SK-N-SH (cell line): ENCODE results near the gene KCNG1. TPM values are rescaled to one million over a fixed set of nuclear protein-coding genes. Genes with fewer than 3 reads are reported as not detected.

ENCODE experiments used
- CTCF ChIA-PET: fragments of 300-600, 350-600 bp; formaldehyde crosslinking; extraction: SDS; loops from one replicate; lab custom pipeline; 2021; lab: Yijun Ruan, JAX
- POLR2A ChIA-PET: fragments of 350-600 bp; sonication (Branson Sonifier 250); formaldehyde crosslinking; extraction: SDS; loops from one replicate; lab custom pipeline; 2020; ENCODE audit warnings: antibody characterized with exemption, inconsistent platforms; lab: Yijun Ruan, JAX
- DNase-seq: peaks from one replicate; pipeline ENCODE4 v3.0.0; 2012
- H2AFZ ChIP-seq: fragments of 200-600 bp; sonication (generic); 2 replicates; pipeline ENCODE4 v1.8.1; 2016; ENCODE audit warnings: antibody characterized with exemption, mild to moderate bottlenecking, low read depth
- H3F3A ChIP-seq: fragments of 200-600 bp; sonication (generic); replicated peaks from 2 replicates; pipeline ENCODE3; 2016; ENCODE audit warnings: antibody characterized with exemption, mild to moderate bottlenecking; ENCODE audit not compliant: insufficient read depth
- H3K27ac ChIP-seq, 2 experiments: fragments of 200-500 bp in 1 of 2; fragments of 200-600 bp in 1 of 2; sonication (Bioruptor generic) in 1 of 2; sonication (generic), shearing (Covaris generic) in 1 of 2; 2 replicates each; pipeline versions ENCODE4 v1.5.1 to v1.6.1; 2014 to 2016; ENCODE audit warnings: low read depth in 2 of 2, inconsistent platforms in 1 of 2, low read length in 1 of 2, mild to moderate bottlenecking in 1 of 2, mixed read lengths in 1 of 2
- H3K27me3 ChIP-seq: fragments of 200-600 bp; sonication (generic), shearing (Covaris generic); 2 replicates; pipeline ENCODE4 v1.6.1; 2016; ENCODE audit warnings: mixed run types; ENCODE audit not compliant: insufficient read depth
- H3K36me3 ChIP-seq, 2 experiments: fragments of 200-500 bp in 1 of 2; fragments of 200-600 bp in 1 of 2; sonication (Bioruptor generic) in 1 of 2; sonication (generic) in 1 of 2; replicated peaks in 1 of 2; 2 replicates each; pipeline versions ENCODE3 to v1.5.1; 2014 to 2016; ENCODE audit warnings: low read length in 1 of 2, mild to moderate bottlenecking in 1 of 2; ENCODE audit not compliant: insufficient read depth in 2 of 2, control insufficient read depth in 1 of 2
- H3K4me1 ChIP-seq, 2 experiments: fragments of 200-500 bp in 1 of 2; fragments of 200-600 bp in 1 of 2; sonication (Bioruptor generic) in 1 of 2; sonication (generic), shearing (Covaris generic) in 1 of 2; 2 replicates each; pipeline versions ENCODE4 v1.5.1 to v1.6.1; 2014 to 2016; ENCODE audit warnings: low read depth in 1 of 2, low read length in 1 of 2, mixed run types in 1 of 2; ENCODE audit not compliant: insufficient read depth in 2 of 2, control insufficient read depth in 1 of 2
- H3K4me2 ChIP-seq: fragments of 200-600 bp; sonication (generic), shearing (Covaris generic); 2 replicates; pipeline ENCODE4 v1.6.1; 2017; ENCODE audit warnings: mixed run types
- H3K4me3 ChIP-seq, 2 experiments: fragments of 200-500 bp in 1 of 2; fragments of 200-600 bp in 1 of 2; sonication (Bioruptor generic) in 1 of 2; sonication (generic), shearing (Covaris generic) in 1 of 2; 2 replicates each; pipeline versions ENCODE4 v1.5.1 to v1.8.1; 2014 to 2016; ENCODE audit warnings: low read depth in 2 of 2, inconsistent platforms in 1 of 2, low read length in 1 of 2, mild to moderate bottlenecking in 1 of 2, mixed read lengths in 1 of 2, moderate library complexity in 1 of 2
- H3K79me2 ChIP-seq: fragments of 200-600 bp; sonication (generic); 2 replicates; pipeline ENCODE4 v1.8.1; 2017; ENCODE audit warnings: mild to moderate bottlenecking; ENCODE audit not compliant: insufficient read depth
- H3K9ac ChIP-seq: fragments of 200-600 bp; sonication (generic); 2 replicates; pipeline ENCODE4 v1.6.1; 2017; ENCODE audit warnings: mixed run types
- H3K9me2 ChIP-seq: fragments of 200-600 bp; sonication (generic); 2 replicates; pipeline ENCODE4 v1.6.1; 2017; ENCODE audit warnings: mixed run types
- H3K9me3 ChIP-seq: fragments of 200-600 bp; sonication (generic); 2 replicates; pipeline ENCODE4 v1.6.1; 2017; ENCODE audit warnings: mixed run types, mild to moderate bottlenecking, moderate library complexity
- H4K20me1 ChIP-seq: fragments of 200-600 bp; sonication (generic); 2 replicates; pipeline ENCODE4 v1.6.1; 2017; ENCODE audit warnings: mild to moderate bottlenecking, mixed run types; ENCODE audit not compliant: insufficient read depth
- ELF1 ChIP-seq: IDR thresholded peaks from 2 replicates; pipeline ENCODE4 v1.4.0; 2012
- EZH2phosphoT487 ChIP-seq: fragments of 200-600 bp; sonication (generic); IDR thresholded peaks from 2 replicates; pipeline ENCODE4 v1.6.1; 2017; ENCODE audit warnings: low read depth, mixed run types, mild to moderate bottlenecking, antibody characterized with exemption, moderate library complexity, borderline replicate concordance
- FOXJ3 ChIP-seq: sonication (generic); formaldehyde crosslinking; IDR thresholded peaks from 2 replicates; pipeline ENCODE4 v1.5.1; 2020; ENCODE audit warnings: mild to moderate bottlenecking, missing genetic modification reagents
- FOXM1 ChIP-seq: IDR thresholded peaks from 2 replicates; pipeline ENCODE4 v1.4.0; 2012; ENCODE audit warnings: low read depth, mild to moderate bottlenecking
- GABPA ChIP-seq: IDR thresholded peaks from 2 replicates; pipeline ENCODE4 v1.4.0; 2012; ENCODE audit warnings: low read depth, mild to moderate bottlenecking
- MEF2A ChIP-seq: IDR thresholded peaks from 2 replicates; pipeline ENCODE4 v1.4.0; 2012; ENCODE audit warnings: low read depth, borderline replicate concordance
- NRF1 ChIP-seq: IDR thresholded peaks from 2 replicates; pipeline ENCODE4 v1.6.1; 2012; ENCODE audit warnings: low read depth, mild to moderate bottlenecking, low read length
- RAD21 ChIP-seq: IDR thresholded peaks from 2 replicates; pipeline ENCODE4 v1.6.1; 2012; ENCODE audit warnings: mild to moderate bottlenecking, low read length
- RCOR1 ChIP-seq: fragments of 150-350 bp; IDR thresholded peaks from 2 replicates; pipeline ENCODE4 v1.6.1; 2017; ENCODE audit warnings: antibody characterized with exemption, low read length
- REST ChIP-seq: IDR thresholded peaks from 2 replicates; pipeline ENCODE4 v1.6.1; 2012; ENCODE audit warnings: mild to moderate bottlenecking, low read depth, low read length, moderate library complexity
- RFX5 ChIP-seq: IDR thresholded peaks from 2 replicates; pipeline ENCODE4 v1.6.1; 2012; ENCODE audit warnings: mild to moderate bottlenecking, improper control_type of control experiment, low read length
- RXRA ChIP-seq: IDR thresholded peaks from 2 replicates; pipeline ENCODE4 v1.4.0; 2012; ENCODE audit warnings: low read depth, mild to moderate bottlenecking, borderline replicate concordance
- SIN3A ChIP-seq: IDR thresholded peaks from 2 replicates; pipeline ENCODE4 v1.6.1; 2012; ENCODE audit warnings: low read depth, mild to moderate bottlenecking, low read length, moderate library complexity, borderline replicate concordance
- TCF12 ChIP-seq: IDR thresholded peaks from 2 replicates; pipeline ENCODE4 v1.4.0; 2012
- TEAD4 ChIP-seq: IDR thresholded peaks from 2 replicates; pipeline ENCODE4 v1.4.0; 2012; ENCODE audit warnings: mild to moderate bottlenecking, borderline replicate concordance; ENCODE audit not compliant: insufficient read depth
- USF2 ChIP-seq: fragments of 150-350 bp; IDR thresholded peaks from 2 replicates; pipeline ENCODE4 v1.6.1; 2017; ENCODE audit warnings: antibody characterized with exemption, low read length, low read depth, borderline replicate concordance
- YY1 ChIP-seq: IDR thresholded peaks from 2 replicates; pipeline ENCODE4 v1.4.0; 2012; ENCODE audit warnings: low read depth, mild to moderate bottlenecking
- ZBTB33 ChIP-seq: IDR thresholded peaks from 2 replicates; pipeline ENCODE4 v1.4.0; 2012; ENCODE audit warnings: low read depth, borderline replicate concordance
- WGBS: methylation state at CpG from one replicate; pipeline ENCODE4 v1.1.6; 2017; ENCODE audit warnings: low lambda C conversion rate; 5-methylcytosine and 5-hydroxymethylcytosine counted together
- polyA plus RNA-seq, 3 experiments: library from polyadenylated mRNA; depleted of rRNA; stranded (reverse); fragments of >200 nt; gene quantifications; 2 replicates each; pipeline ENCODE4 v1.2.3, GENCODE V29; 2012

KCNG1 gene
- polyA plus RNA-seq, 1 of the 3 experiments (the other 2 are of a cell fraction), result 13.8 TPM

- Histone ChIP-seq H4K20me1 (no peaks in the 10 kb centered on the region), H3K27me3 (no peaks in the 10 kb centered on the region), H3K9me3 (no peaks in the 10 kb centered on the region), H3K4me3 (no peak overlapping the region), H3F3A (no peaks in the 10 kb centered on the region), H2AFZ (no peak overlapping the region), H3K79me2 (no peaks in the 10 kb centered on the region; the same call in 1 of the 2 replicates), H3K36me3 (no peaks in the 10 kb centered on the region), H3K4me1 (peaks cover 0 to 17% of the 10 kb centered on the region in 2 experiments; a peak in 1 of 4 replicates), H3K4me2 (no peak overlapping the region), H3K27ac (no peak overlapping the region), H3K9ac (no peak overlapping the region), H3K9me2 (no peaks in the 10 kb centered on the region)
- ChIA-PET CTCF (interaction anchor here (0.6 to 9.3 kb wide), 6 partner anchors 20 to 311 kb away, joined by 3 to 118 read pairs (median 4); no protein-coding TSS in a partner anchor), POLR2A (no interaction called here)
- TF ChIP-seq TEAD4 (no peak), FOXM1 (no peak), MEF2A (no peak), ELF1 (no peak), TCF12 (no peak), RCOR1 (no peak), FOXJ3 (CRISPR knock-in tag) (no peak), USF2 (no peak), YY1 (no peak), GABPA (no peak), RXRA (no peak), SIN3A (no peak), REST (no peak)
- 89% methylated on average over 3 of the region's 3 CpGs for WGBS
- no peak for DNase-seq
Measured at GRCh38 chr20:51012357-51012756, 10.6 kb downstream of the KCNG1 start.

- Histone ChIP-seq H3K4me3 (no peak overlapping the region), H3K4me2 (no peak overlapping the region), H3K9me3 (no peaks in the 10 kb centered on the region)
- no peak for TF ChIP-seq RAD21
- TF ChIP-seq REST, result no peak
- no peak for TF ChIP-seq NRF1
- TF ChIP-seq ELF1, result no peak
- TF ChIP-seq EZH2phosphoT487, result no peak
- TF ChIP-seq RFX5, result no peak
- no peak for TF ChIP-seq ZBTB33
- no peak for TF ChIP-seq GABPA
- TF ChIP-seq, all 33 proteins: peak for 0
- ChIA-PET POLR2A (no interaction called here), CTCF (interaction anchor here (0.6 to 9.3 kb wide), 6 partner anchors 19 to 312 kb away, joined by 3 to 118 read pairs (median 4); no protein-coding TSS in a partner anchor)
- no peaks in the 10 kb centered on the region for H3K9me2 ChIP-seq
- peaks cover 0 to 15% of the 10 kb centered on the region in 2 experiments; a peak in 1 of 4 replicates for H3K4me1 ChIP-seq
- no peaks in the 10 kb centered on the region for H3K36me3 ChIP-seq
- H3F3A ChIP-seq, result no peaks in the 10 kb centered on the region
- no peak overlapping the region for H2AFZ ChIP-seq
- DNase-seq, result no peak
- no peaks in the 10 kb centered on the region; the same call in 1 of the 2 replicates for H3K79me2 ChIP-seq
- H3K9ac ChIP-seq, result no peak overlapping the region
- no peak overlapping the region for H3K27ac ChIP-seq
- H3K27me3 ChIP-seq, result no peaks in the 10 kb centered on the region
- no peaks in the 10 kb centered on the region for H4K20me1 ChIP-seq
- 90% methylated on average over 4 of the region's 4 CpGs for WGBS
Measured at GRCh38 chr20:51011479-51011878, 11.4 kb downstream of the KCNG1 start.
